ENCODE data around the gene GAS6.

GRCh38 chr13:113852536-113853517, 11.0 kb downstream of the GAS6 start:
- TF ChIP-seq CTCF (IDR thresholded peaks at IDR 0.05) (no peak), POLR2A (IDR thresholded peaks at IDR 0.05) (no peak)

Measured in uterus (tissue), 2 donors.